ENCODE measurements around the gene ANTXR2.

Gene ANTXR2

GRCh38 chr4:80082693-80083092 lies 9.7 kb upstream of the ANTXR2 start:
- Histone ChIP-seq H3K27me3 (ENCODE audit: insufficient read depth, poor library complexity, severe bottlenecking) (no peaks in the 10 kb centered on the region), H3K27ac (replicated peaks) (no peak overlapping the region), H3K4me3 (replicated peaks; ENCODE audit: insufficient read depth, low read length) (no peak overlapping the region)
- TF ChIP-seq POLR2AphosphoS5 (IDR thresholded peaks at IDR 0.05; ENCODE audit: low read depth) (no peak), CTCF (IDR thresholded peaks at IDR 0.05; ENCODE audit: insufficient read depth, low read length) (no peak), SPI1 (IDR thresholded peaks at IDR 0.05; ENCODE audit: borderline replicate concordance, low read depth) (no peak), GABPA (IDR thresholded peaks at IDR 0.05; ENCODE audit: low read depth) (no peak), REST (IDR thresholded peaks at IDR 0.05; ENCODE audit: insufficient replicate concordance, low read depth) (no peak)
- DNase-seq (ENCODE audit: low read depth in 1 of 2, low spot score in 1 of 2): no peak

GRCh38 chr4:80081566-80081965 lies 8.5 kb upstream of the ANTXR2 start:
- H3K4me3 ChIP-seq (replicated peaks; ENCODE audit: insufficient read depth, low read length): no peak overlapping the region
- H3K27me3 ChIP-seq (ENCODE audit: insufficient read depth, poor library complexity, severe bottlenecking): no peaks in the 10 kb centered on the region
- no peak overlapping the region for H3K27ac ChIP-seq (replicated peaks)
- no peak for DNase-seq (ENCODE audit: low read depth in 1 of 2, low spot score in 1 of 2)
- TF ChIP-seq POLR2AphosphoS5 (IDR thresholded peaks at IDR 0.05; ENCODE audit: low read depth): no peak
- no peak for TF ChIP-seq CTCF (IDR thresholded peaks at IDR 0.05; ENCODE audit: insufficient read depth, low read length)
- no peak for TF ChIP-seq SPI1 (IDR thresholded peaks at IDR 0.05; ENCODE audit: borderline replicate concordance, low read depth)
- no peak for TF ChIP-seq GABPA (IDR thresholded peaks at IDR 0.05; ENCODE audit: low read depth)
- TF ChIP-seq REST (IDR thresholded peaks at IDR 0.05; ENCODE audit: insufficient replicate concordance, low read depth): no peak

GRCh38 chr4:80079255-80079923 lies 6.4 kb upstream of the ANTXR2 start:
- 0 out of 2 replicates have a peak, but pooled peaks have one; percentile 32 for TF ChIP-seq GABPA (IDR thresholded peaks at IDR 0.05; ENCODE audit: low read depth)
- TF ChIP-seq SPI1 (IDR thresholded peaks at IDR 0.05; ENCODE audit: borderline replicate concordance, low read depth): no peak
- peak; percentile 50; the same call in 1 of the 2 replicates for TF ChIP-seq POLR2AphosphoS5 (IDR thresholded peaks at IDR 0.05; ENCODE audit: low read depth)
- Histone ChIP-seq H3K4me3 (replicated peaks; ENCODE audit: insufficient read depth, low read length) (no peak overlapping the region), H3K27me3 (ENCODE audit: insufficient read depth, poor library complexity, severe bottlenecking) (no peaks in the 10 kb centered on the region), H3K27ac (replicated peaks) (peak overlapping the region; percentile 54)
- peak in 1 of 2 experiments; percentile 78 for DNase-seq (ENCODE audit: low read depth in 1 of 2, low spot score in 1 of 2)

- no peak overlapping the region for H3K4me3 ChIP-seq (replicated peaks; ENCODE audit: insufficient read depth, low read length)
- TF ChIP-seq CTCF (IDR thresholded peaks at IDR 0.05; ENCODE audit: insufficient read depth, low read length): no peak
- no peak for TF ChIP-seq GABPA (IDR thresholded peaks at IDR 0.05; ENCODE audit: low read depth)
- no peak for TF ChIP-seq SPI1 (IDR thresholded peaks at IDR 0.05; ENCODE audit: borderline replicate concordance, low read depth)
- TF ChIP-seq REST (IDR thresholded peaks at IDR 0.05; ENCODE audit: insufficient replicate concordance, low read depth): no peak
- no peak for TF ChIP-seq POLR2AphosphoS5 (IDR thresholded peaks at IDR 0.05; ENCODE audit: low read depth)
These were observed 5.5 kb upstream of the ANTXR2 start for GRCh38 chr4:80078346-80079092.

More at GRCh38 chr4:80078346-80079092, 5.5 kb upstream of the ANTXR2 start:
- peak in 1 of 2 experiments; percentile 24 for DNase-seq (ENCODE audit: low read depth in 1 of 2, low spot score in 1 of 2)
- H3K27me3 ChIP-seq (ENCODE audit: insufficient read depth, poor library complexity, severe bottlenecking): no peaks in the 10 kb centered on the region
- H3K27ac ChIP-seq (replicated peaks): peak overlapping the region; percentile 54
